H1 (cell line): Measurements from ENCODE around the gene SOX15. TPM values are rescaled to one million over a fixed set of nuclear protein-coding genes. Genes with fewer than 3 reads are reported as not detected.

Source experiments
- CTCF ChIA-PET: fragments of 300-600 bp; sonication (Branson Sonifier 250); formaldehyde crosslinking; loops from one replicate; lab custom pipeline; 2021; ENCODE audit not compliant: partially characterized antibody; lab: Charles Lee
- POLR2A ChIA-PET: fragments of 300-600 bp; sonication (Branson Sonifier 250); formaldehyde crosslinking; loops from one replicate; lab custom pipeline; 2021; ENCODE audit warnings: inconsistent platforms; ENCODE audit not compliant: partially characterized antibody; lab: Charles Lee
- DNase-seq, 2 experiments: peaks; one replicate each; pipeline versions ENCODE4 v3.0.0 to v3.0.0-alpha.2; 2010 to 2022; ENCODE audit warnings: low spot score in 2 of 2, low read depth in 1 of 2, mixed read lengths in 1 of 2
- FAIRE-seq: peaks from 2 replicates; lab custom pipeline; 2011; peaks lifted over from hg19 to GRCh38; lab: Jason Lieb, UNC
- H2AFZ ChIP-seq: 2 replicates; pipeline ENCODE4 v1.8.1; 2012; ENCODE audit warnings: low read length, inconsistent platforms
- H2AK5ac ChIP-seq: 2 replicates; pipeline ENCODE4 v1.6.1; 2013; ENCODE audit warnings: low read depth, low read length
- H2BK120ac ChIP-seq: replicated peaks from 2 replicates; pipeline ENCODE3; 2013; ENCODE audit warnings: low read depth, low read length, inconsistent platforms
- H2BK12ac ChIP-seq: 2 replicates; pipeline ENCODE4 v1.6.1; 2013; ENCODE audit warnings: low read depth, low read length
- H2BK15ac ChIP-seq: 2 replicates; pipeline ENCODE4 v1.6.1; 2013; ENCODE audit warnings: low read length
- H2BK20ac ChIP-seq: 2 replicates; pipeline ENCODE4 v1.6.1; 2013; ENCODE audit warnings: low read length
- H2BK5ac ChIP-seq: 2 replicates; pipeline ENCODE4 v1.6.1; 2013; ENCODE audit warnings: low read depth, low read length
- H3K14ac ChIP-seq: 2 replicates; pipeline ENCODE4 v1.6.1; 2013; ENCODE audit warnings: inconsistent platforms; ENCODE audit not compliant: insufficient read length
- H3K18ac ChIP-seq: 2 replicates; pipeline ENCODE4 v1.6.1; 2013; ENCODE audit warnings: low read length; ENCODE audit errors: extremely low read depth
- H3K23ac ChIP-seq: 2 replicates; pipeline ENCODE4 v1.6.1; 2013; ENCODE audit warnings: inconsistent platforms; ENCODE audit not compliant: insufficient read length
- H3K23me2 ChIP-seq: 2 replicates; pipeline ENCODE4 v1.6.1; 2013; ENCODE audit warnings: low read depth, low read length
- H3K27ac ChIP-seq: 2 replicates; pipeline ENCODE4 v1.6.1; 2011; ENCODE audit warnings: low read depth, low read length, inconsistent platforms
- H3K27me3 ChIP-seq, 4 experiments: replicated peaks in 1 of 4; 1 replicate in 1 of 4; 2 replicates in 3 of 4; pipeline versions ENCODE4 v1.6.1 to v1.8.1; 2011 to 2013; ENCODE audit warnings: low read length in 3 of 4, mild to moderate bottlenecking in 3 of 4, inconsistent platforms in 2 of 4, mixed read lengths in 2 of 4, moderate library complexity in 1 of 4; ENCODE audit not compliant: control insufficient read depth in 3 of 4, insufficient read depth in 3 of 4; ENCODE audit errors: extremely low read depth in 1 of 4
- H3K36me3 ChIP-seq, 4 experiments: 2 replicates each; pipeline versions ENCODE4 v1.6.1 to v1.8.1; 2011 to 2013; ENCODE audit warnings: mild to moderate bottlenecking in 4 of 4, low read length in 3 of 4, moderate library complexity in 2 of 4, control low read depth in 1 of 4, inconsistent platforms in 1 of 4; ENCODE audit not compliant: insufficient read depth in 4 of 4, control insufficient read depth in 2 of 4
- H3K4ac ChIP-seq: replicated peaks from 2 replicates; pipeline ENCODE3; 2013; ENCODE audit warnings: low read length, low read depth, mixed read lengths, inconsistent platforms; ENCODE audit not compliant: insufficient read length
- H3K4me1 ChIP-seq, 4 experiments: replicated peaks in 1 of 4; 1 replicate in 1 of 4; 2 replicates in 3 of 4; pipeline versions ENCODE4 v1.6.1 to v1.8.1; 2011 to 2013; ENCODE audit warnings: low read length in 3 of 4, inconsistent platforms in 2 of 4, mixed read lengths in 1 of 4; ENCODE audit not compliant: insufficient read depth in 4 of 4, control insufficient read depth in 3 of 4
- H3K4me2 ChIP-seq, 2 experiments: 2 replicates each; pipeline versions ENCODE4 v1.6.1 to v1.8.1; 2011 to 2013; ENCODE audit warnings: low read depth in 2 of 2, low read length in 2 of 2, control low read depth in 1 of 2, inconsistent platforms in 1 of 2, mild to moderate bottlenecking in 1 of 2; ENCODE audit not compliant: insufficient read depth in 1 of 2
- H3K4me3 ChIP-seq, 4 experiments: fragments of 200-600, 300-600 bp in 1 of 4; sonication (generic), shearing (Covaris generic), sonication (Bioruptor Twin) in 1 of 4; 2 replicates each; pipeline versions ENCODE4 v1.5.1 to v1.8.1; 2011 to 2016; ENCODE audit warnings: low read length in 4 of 4, low read depth in 3 of 4, control low read depth in 2 of 4, inconsistent platforms in 2 of 4, mild to moderate bottlenecking in 2 of 4, mixed read lengths in 1 of 4, moderate library complexity in 1 of 4; ENCODE audit not compliant: insufficient read depth in 2 of 4; ENCODE audit errors: extremely low read depth in 1 of 4
- H3K56ac ChIP-seq: replicated peaks from 2 replicates; pipeline ENCODE3; 2013; ENCODE audit warnings: low read depth, mild to moderate bottlenecking, mixed read lengths, low read length, inconsistent platforms; ENCODE audit not compliant: insufficient read length
- H3K79me1 ChIP-seq: 2 replicates; pipeline ENCODE4 v1.6.1; 2013; ENCODE audit warnings: low read depth, low read length, control low read depth
- H3K79me2 ChIP-seq, 2 experiments: 2 replicates each; pipeline versions ENCODE4 v1.6.1 to v1.8.1; 2012 to 2013; ENCODE audit warnings: low read length in 2 of 2, mild to moderate bottlenecking in 2 of 2, inconsistent platforms in 1 of 2; ENCODE audit not compliant: insufficient read depth in 2 of 2, control insufficient read depth in 1 of 2
- H3K9ac ChIP-seq, 4 experiments: replicated peaks in 1 of 4; 1 replicate in 1 of 4; 2 replicates in 3 of 4; pipeline versions ENCODE4 v1.6.1 to v1.8.1; 2011 to 2013; ENCODE audit warnings: low read depth in 3 of 4, low read length in 3 of 4, control low read depth in 2 of 4, mild to moderate bottlenecking in 2 of 4, moderate library complexity in 2 of 4, inconsistent platforms in 1 of 4; ENCODE audit errors: extremely low read depth in 1 of 4
- H3K9me3 ChIP-seq, 2 experiments: 2 replicates each; pipeline versions ENCODE4 v1.6.1 to v1.8.1; 2012 to 2013; ENCODE audit warnings: mild to moderate bottlenecking in 2 of 2, moderate library complexity in 2 of 2, control low read depth in 1 of 2, inconsistent platforms in 1 of 2, low read depth in 1 of 2, low read length in 1 of 2, mixed read lengths in 1 of 2; ENCODE audit not compliant: insufficient read depth in 2 of 2
- H4K20me1 ChIP-seq, 2 experiments: replicated peaks in 1 of 2; 2 replicates each; pipeline versions ENCODE3 to v1.8.1; 2011 to 2013; ENCODE audit warnings: inconsistent platforms in 2 of 2, low read length in 2 of 2, mild to moderate bottlenecking in 1 of 2; ENCODE audit not compliant: insufficient read depth in 2 of 2, control insufficient read depth in 1 of 2
- H4K5ac ChIP-seq: 2 replicates; pipeline ENCODE4 v1.6.1; 2013; ENCODE audit warnings: low read length, low read depth, mixed read lengths, inconsistent platforms; ENCODE audit not compliant: insufficient read length
- H4K8ac ChIP-seq: 2 replicates; pipeline ENCODE4 v1.8.0; 2013; ENCODE audit warnings: mild to moderate bottlenecking, moderate library complexity, low read length, inconsistent platforms; ENCODE audit not compliant: insufficient read depth; ENCODE audit errors: extremely low read depth
- H4K91ac ChIP-seq: replicated peaks from 2 replicates; pipeline ENCODE3; 2013; ENCODE audit warnings: low read length, mixed read lengths, inconsistent platforms; ENCODE audit not compliant: insufficient read length
- MAFK ChIP-seq: IDR thresholded peaks from 2 replicates; pipeline ENCODE4 v1.6.1; 2012; ENCODE audit warnings: low read depth, mild to moderate bottlenecking, improper control_type of control experiment, low read length
- POLR2A ChIP-seq, 2 experiments: IDR thresholded peaks; 1 replicate in 1 of 2; 2 replicates in 1 of 2; pipeline ENCODE4 v1.6.1; 2011; ENCODE audit warnings: low read depth in 2 of 2, low read length in 2 of 2, mild to moderate bottlenecking in 2 of 2; ENCODE audit errors: control extremely low read depth in 1 of 2
- POLR2AphosphoS5 ChIP-seq: IDR thresholded peaks from 2 replicates; pipeline ENCODE4 v1.6.1; 2011; ENCODE audit warnings: low read depth, low read length
- POU5F1 ChIP-seq: IDR thresholded peaks from 2 replicates; pipeline ENCODE4 v1.6.1; 2011; ENCODE audit warnings: low read depth, mild to moderate bottlenecking, low read length, moderate library complexity
- SAP30 ChIP-seq: fragments of 300-600 bp; sonication (generic); IDR thresholded peaks from 2 replicates; pipeline ENCODE4 v1.7.1; 2012; ENCODE audit warnings: low read length, moderate library complexity, mild to moderate bottlenecking, inconsistent platforms; ENCODE audit not compliant: insufficient read depth, insufficient replicate concordance
- TAF7 ChIP-seq: optimal IDR thresholded peaks from 2 replicates; pipeline ENCODE3; 2011; ENCODE audit warnings: low read depth, mild to moderate bottlenecking, inconsistent platforms, low read length, moderate library complexity, borderline replicate concordance
- WGBS, 2 experiments: shearing (Covaris generic) in 1 of 2; methylation state at CpG; one replicate each; pipeline versions ENCODE4 v1.1.6 to v1.1.7; 2013 to 2015; ENCODE audit warnings: low lambda C conversion rate in 2 of 2, mixed read lengths in 2 of 2, inconsistent platforms in 1 of 2, low coverage in 1 of 2, missing lambda C conversion rate in 1 of 2; ENCODE audit not compliant: insufficient replicate concordance in 2 of 2, insufficient coverage in 1 of 2, insufficient read length in 1 of 2; ENCODE audit errors: extremely low coverage in 1 of 2, missing lambda C conversion rate in 1 of 2; 5-methylcytosine and 5-hydroxymethylcytosine counted together
- polyA plus RNA-seq, 7 experiments: library from polyadenylated mRNA; depleted of rRNA in 3 of 7; stranded (reverse) in 5 of 7; unstranded in 2 of 7; fragments of >200 nt in 5 of 7; fragments of 200-250 nt in 2 of 7; gene quantifications; 1 replicate in 5 of 7; 2 replicates in 1 of 7; 4 replicates in 1 of 7; pipeline versions ENCODE4 v1.2.1 to v1.2.3, GENCODE V29; 2011 to 2013; ENCODE audit warnings: missing spikeins in 2 of 7, mixed read lengths in 2 of 7
- total RNA-seq: library from RNA; stranded (reverse); fragmentation: NEBNext Ultra II Directional; extraction: Animal tissue kit (Norgen Biotek cat#: 25700); gene quantifications from 2 replicates; pipeline ENCODE4 v1.2.1, GENCODE V29; 2021

The SOX15 gene
- total and polyA plus RNA-seq, 2 of the 8 experiments (the other 6 are each of a cell fraction or from before 2014, with no cell fraction given) = 14.3 to 26.8 TPM

DNA sequence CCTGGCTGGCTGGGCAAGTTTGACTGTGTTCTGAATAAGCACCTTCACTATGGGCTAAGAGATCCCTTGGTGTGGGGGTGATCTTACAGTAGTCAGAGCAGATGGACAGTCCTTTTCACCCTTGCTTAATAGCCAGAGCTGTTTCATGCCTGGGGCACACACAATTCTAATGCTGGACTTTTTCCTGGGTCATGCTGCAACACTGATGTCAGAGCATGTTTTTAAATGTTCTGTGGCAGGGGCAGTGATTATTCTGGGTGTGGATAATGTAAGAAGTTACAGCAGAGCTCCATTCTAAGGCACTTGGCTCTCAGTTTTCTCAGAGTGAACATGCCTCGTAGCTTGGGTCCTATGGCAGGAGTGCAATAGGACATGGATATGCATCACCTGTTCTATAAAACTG is 14.4 kb downstream of the SOX15 start:
- Histone ChIP-seq H3K9me3 (no peaks in the 10 kb centered on the region), H3K18ac (no peak overlapping the region), H3K27me3 (no peaks in the 10 kb centered on the region), H3K79me2 (peaks cover 23 to 39% of the 10 kb centered on the region in 2 experiments), H3K9ac (no peak overlapping the region), H3K36me3 (peaks cover 48 to 67% (median 56%) of the 10 kb centered on the region in 4 experiments), H2AFZ (no peak overlapping the region), H3K27ac (0 out of 2 replicates have a peak overlapping the region, but pooled peaks have one; percentile 18), H2BK12ac (no peak overlapping the region), H2BK120ac (no peak overlapping the region), H3K4me1 (peaks cover 4 to 10% (median 7%) of the 10 kb centered on the region in 4 experiments), H4K20me1 (peaks cover 27 to 34% of the 10 kb centered on the region in 2 experiments), H3K4me2 (peak overlapping the region; percentile 10 to 97; a peak in 1 of 4 replicates), H2BK15ac (no peak overlapping the region), H4K91ac (no peak overlapping the region), H3K23me2 (peaks cover 6% of the 10 kb centered on the region), H3K14ac (no peak overlapping the region), H3K4me3 (0 out of 8 replicates have a peak overlapping the region, but pooled peaks of 1 of the 4 experiments have one; percentile 98), H4K5ac (no peak overlapping the region), H4K8ac (no peak overlapping the region), H3K56ac (no peak overlapping the region), H2BK20ac (no peak overlapping the region), H2AK5ac (no peak overlapping the region), H3K23ac (no peak overlapping the region), H3K79me1 (peaks cover 10% of the 10 kb centered on the region), H2BK5ac (no peak overlapping the region), H3K4ac (no peak overlapping the region)
- WGBS, 2 experiments = 94% methylated on average over 1 of the region's 1 CpG; no CpG with 5 or more reads in 1 of the 2 experiments
- peak; percentile 56; the same call in 1 of the 2 replicates for TF ChIP-seq POLR2AphosphoS5
- TF ChIP-seq SAP30 = no peak
- TF ChIP-seq POLR2A (IDR thresholded peaks at IDR 0.05; ENCODE audit: control extremely low read depth in 1 of 2, low read depth in 2 of 2, low read length in 2 of 2) = peak; percentile 17; a peak in 2 of 3 replicates
- no peak for TF ChIP-seq MAFK
- TF ChIP-seq TAF7 = peak; percentile 24
- no peak for TF ChIP-seq POU5F1
- FAIRE-seq (no peak), DNase-seq (no peak)
- POLR2A ChIA-PET = interaction anchor here (0.6 to 37.5 kb wide), 28 partner anchors 7 to 351 kb away, joined by 3 to 1144 read pairs (median 4); partner anchors contain the start of genes CD68, CHRNB1, MPDU1 and NEURL4
- CTCF ChIA-PET = interaction anchor here (0.6 to 3.6 kb wide), 6 partner anchors 9 to 1056 kb away, joined by 3 to 24 read pairs (median 4); partner anchors contain the start of genes SENP3 and SOX15
